PC-3 (cell line): ENCODE data around the gene UNC13C. TPM values are rescaled to one million over a fixed set of nuclear protein-coding genes. Genes with fewer than 3 reads are reported as not detected.

Source experiments
- ATAC-seq: fragments of 200-7000 bp; cut with Tn5 transposase; 2 replicates; pipeline ENCODE4 v1.9.1; 2020; ENCODE audit warnings: mild to moderate bottlenecking, moderate library complexity
- BruUV-seq: library from RNA; stranded (reverse); fragments of 400-500 nt; replicated peaks from 2 replicates; lab custom pipeline; 2021; lab: Mats Ljungman, UMichigan
- CTCF ChIA-PET: fragments of 300-600 bp; sonication (Branson Sonifier 250); formaldehyde crosslinking; loops from one replicate; lab custom pipeline; 2022; ENCODE audit warnings: antibody characterized with exemption; lab: Charles Lee
- POLR2A ChIA-PET: fragments of 300-600 bp; sonication (Branson Sonifier 250); formaldehyde crosslinking; loops from one replicate; lab custom pipeline; 2022; ENCODE audit warnings: antibody characterized with exemption; ENCODE audit not compliant: unreplicated experiment; lab: Charles Lee
- DNase-seq: peaks from one replicate; pipeline ENCODE4 v3.0.0-alpha.2; 2015
- H2AFZ ChIP-seq: fragments of 300-600 bp; sonication (generic); 2 replicates; pipeline ENCODE4 v1.6.0; 2016; ENCODE audit warnings: antibody characterized with exemption, low read length
- H3F3A ChIP-seq: fragments of 300-600 bp; sonication (generic); one replicate; pipeline ENCODE4 v1.6.0; 2017; ENCODE audit warnings: antibody characterized with exemption, low read length, control low read depth, mild to moderate bottlenecking; ENCODE audit not compliant: unreplicated experiment
- H3K27ac ChIP-seq: fragments of 300-600 bp; sonication (generic); 2 replicates; pipeline ENCODE4 v1.5.1; 2016; ENCODE audit warnings: mild to moderate bottlenecking, low read length
- H3K27me3 ChIP-seq: fragments of 300-600 bp; sonication (generic); 2 replicates; pipeline ENCODE4 v1.6.1; 2016; ENCODE audit warnings: low read length, mixed read lengths
- H3K36me3 ChIP-seq: fragments of 300-600 bp; sonication (generic); 2 replicates; pipeline ENCODE4 v1.6.1; 2016; ENCODE audit warnings: low read depth, mixed run types, low read length, mixed read lengths
- H3K4me1 ChIP-seq: fragments of 300-600 bp; sonication (generic); 2 replicates; pipeline ENCODE4 v1.5.1; 2016; ENCODE audit warnings: low read length; ENCODE audit not compliant: insufficient read depth
- H3K4me2 ChIP-seq: fragments of 300-600 bp; sonication (generic); 2 replicates; pipeline ENCODE4 v1.6.0; 2016; ENCODE audit warnings: low read length
- H3K4me3 ChIP-seq: fragments of 300-600 bp; sonication (generic); 2 replicates; pipeline ENCODE4 v1.5.1; 2016; ENCODE audit warnings: mild to moderate bottlenecking, low read length, mixed read lengths
- H3K79me2 ChIP-seq: fragments of 300-600 bp; sonication (generic); 2 replicates; pipeline ENCODE4 v1.6.1; 2017; ENCODE audit warnings: low read length, mixed read lengths
- H3K9ac ChIP-seq: fragments of 300-600 bp; sonication (generic); 2 replicates; pipeline ENCODE4 v1.6.0; 2016; ENCODE audit warnings: mild to moderate bottlenecking, low read length
- H3K9me2 ChIP-seq: fragments of 300-600 bp; sonication (generic); replicated peaks from 2 replicates; pipeline ENCODE4 v1.6.1; 2016; ENCODE audit warnings: mixed run types, low read length, mixed read lengths
- H3K9me3 ChIP-seq: fragments of 300-600 bp; sonication (generic); 2 replicates; pipeline ENCODE4 v1.6.1; 2016; ENCODE audit warnings: low read length, mixed read lengths
- H4K20me1 ChIP-seq: fragments of 300-600 bp; sonication (generic); 2 replicates; pipeline ENCODE4 v1.6.1; 2016; ENCODE audit warnings: low read length, mixed read lengths
- EZH2 ChIP-seq: fragments of 300-600 bp; sonication (generic); IDR thresholded peaks from one replicate; pipeline ENCODE4 v1.6.1; 2017; ENCODE audit warnings: antibody characterized with exemption, mild to moderate bottlenecking, low read length; ENCODE audit not compliant: unreplicated experiment
- EZH2phosphoT487 ChIP-seq: fragments of 300-600 bp; sonication (generic); IDR thresholded peaks from 2 replicates; pipeline ENCODE4 v1.6.1; 2018; ENCODE audit warnings: mild to moderate bottlenecking, antibody characterized with exemption, low read length, borderline replicate concordance
- intact Hi-C: fragments of 100-400 bp; cut with micrococcal nuclease; formaldehyde crosslinking; loops from 2 replicates; pipeline ENCODE4 v1.9.0; 2023
- total RNA-seq: library from RNA; depleted of rRNA; stranded (reverse); fragments of >200 nt; gene quantifications from 2 replicates; pipeline ENCODE4 v1.2.3, GENCODE V29; 2014
- TF ChIP-seq, protein P1 (sequence below): fragments of 300-600 bp; sonication (generic); conservative IDR thresholded peaks from 2 replicates; pipeline ENCODE4 v1.5.1; 2017; ENCODE audit warnings: antibody characterized with exemption, low read depth, mild to moderate bottlenecking, low read length

Gene UNC13C
- total RNA-seq, 1 experiment from 2014 or later, result not detected

DNA sequence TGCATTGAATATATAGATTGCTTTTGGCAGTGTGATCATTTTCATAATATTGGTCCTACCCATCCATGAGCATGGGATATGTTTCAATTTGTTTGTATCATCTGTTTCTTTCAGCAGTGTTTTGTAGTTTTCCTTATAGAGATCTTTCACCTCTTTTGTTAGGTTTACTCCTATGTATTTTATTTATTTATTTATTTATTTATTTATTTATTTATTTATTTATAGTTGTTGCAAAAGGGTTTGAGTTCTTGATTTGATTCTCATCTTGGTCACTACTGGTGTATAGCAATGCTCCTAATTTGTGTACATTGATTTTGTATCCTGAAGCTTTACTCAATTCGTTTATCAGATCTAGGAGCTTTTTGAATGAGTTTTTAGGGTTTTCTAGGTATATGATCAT is 478.2 kb downstream of the UNC13C start:
- TF ChIP-seq EZH2phosphoT487 (no peak), EZH2 (no peak)
- TF ChIP-seq, protein P1, sequence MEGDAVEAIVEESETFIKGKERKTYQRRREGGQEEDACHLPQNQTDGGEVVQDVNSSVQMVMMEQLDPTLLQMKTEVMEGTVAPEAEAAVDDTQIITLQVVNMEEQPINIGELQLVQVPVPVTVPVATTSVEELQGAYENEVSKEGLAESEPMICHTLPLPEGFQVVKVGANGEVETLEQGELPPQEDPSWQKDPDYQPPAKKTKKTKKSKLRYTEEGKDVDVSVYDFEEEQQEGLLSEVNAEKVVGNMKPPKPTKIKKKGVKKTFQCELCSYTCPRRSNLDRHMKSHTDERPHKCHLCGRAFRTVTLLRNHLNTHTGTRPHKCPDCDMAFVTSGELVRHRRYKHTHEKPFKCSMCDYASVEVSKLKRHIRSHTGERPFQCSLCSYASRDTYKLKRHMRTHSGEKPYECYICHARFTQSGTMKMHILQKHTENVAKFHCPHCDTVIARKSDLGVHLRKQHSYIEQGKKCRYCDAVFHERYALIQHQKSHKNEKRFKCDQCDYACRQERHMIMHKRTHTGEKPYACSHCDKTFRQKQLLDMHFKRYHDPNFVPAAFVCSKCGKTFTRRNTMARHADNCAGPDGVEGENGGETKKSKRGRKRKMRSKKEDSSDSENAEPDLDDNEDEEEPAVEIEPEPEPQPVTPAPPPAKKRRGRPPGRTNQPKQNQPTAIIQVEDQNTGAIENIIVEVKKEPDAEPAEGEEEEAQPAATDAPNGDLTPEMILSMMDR, result no peak
- CTCF ChIA-PET, result no interaction called here
- H2AFZ ChIP-seq, result no peak overlapping the region

DNA sequence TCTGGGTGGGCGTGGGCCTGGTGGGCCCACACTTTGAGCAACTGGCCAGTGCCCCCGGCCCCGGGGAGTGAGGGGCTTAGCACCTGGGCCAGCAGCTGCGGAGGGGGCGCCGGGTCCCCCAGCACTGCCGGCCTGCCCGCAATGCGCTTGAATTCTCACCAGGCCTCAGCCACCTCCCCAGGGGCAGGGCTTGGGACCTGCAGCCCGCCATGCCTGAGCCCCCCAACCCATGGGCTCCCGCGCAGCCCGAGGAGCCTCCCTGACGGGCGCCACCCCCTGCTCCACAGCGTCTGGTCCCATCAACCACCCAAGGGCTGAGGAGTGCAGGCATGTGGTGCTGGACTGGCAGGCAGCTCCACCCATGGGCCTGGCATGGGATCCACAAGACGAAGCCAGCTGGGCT is 484.3 kb downstream of the UNC13C start:
- Histone ChIP-seq H3K9me2 (no peaks in the 10 kb centered on the region), H3K9ac (no peak overlapping the region), H3K4me1 (no peaks in the 10 kb centered on the region), H3F3A (no peaks in the 10 kb centered on the region), H4K20me1 (no peaks in the 10 kb centered on the region), H3K4me2 (no peak overlapping the region), H2AFZ (no peak overlapping the region), H3K27ac (no peak overlapping the region), H3K27me3 (no peaks in the 10 kb centered on the region), H3K36me3 (no peaks in the 10 kb centered on the region), H3K9me3 (no peaks in the 10 kb centered on the region), H3K79me2 (no peaks in the 10 kb centered on the region), H3K4me3 (no peak overlapping the region)
- TF ChIP-seq EZH2 (no peak), EZH2phosphoT487 (no peak)
- TF ChIP-seq, protein P1, result no peak
- no TSS peak for BruUV-seq
- ChIA-PET POLR2A (no interaction called here), CTCF (no interaction called here)
- no peak for DNase-seq
- intact Hi-C loops, result no loop called here
- ATAC-seq, result no peak

More for the DNA sequence above, 478.2 kb downstream of the UNC13C start:
- no peaks in the 10 kb centered on the region for H3K9me2 ChIP-seq
- no peaks in the 10 kb centered on the region for H3K4me1 ChIP-seq
- no peak overlapping the region for H3K4me3 ChIP-seq
- no peaks in the 10 kb centered on the region for H3K27me3 ChIP-seq
- H3K79me2 ChIP-seq, result no peaks in the 10 kb centered on the region
- H3F3A ChIP-seq, result no peaks in the 10 kb centered on the region
- H3K4me2 ChIP-seq, result no peak overlapping the region
- no peak for ATAC-seq
- H3K9ac ChIP-seq, result no peak overlapping the region
- H3K9me3 ChIP-seq, result no peaks in the 10 kb centered on the region
- H3K27ac ChIP-seq, result no peak overlapping the region
- POLR2A ChIA-PET, result no interaction called here
- no peak for DNase-seq
- intact Hi-C loops, result no loop called here
- BruUV-seq, result no TSS peak
- H3K36me3 ChIP-seq, result no peaks in the 10 kb centered on the region
- no peaks in the 10 kb centered on the region for H4K20me1 ChIP-seq

DNA sequence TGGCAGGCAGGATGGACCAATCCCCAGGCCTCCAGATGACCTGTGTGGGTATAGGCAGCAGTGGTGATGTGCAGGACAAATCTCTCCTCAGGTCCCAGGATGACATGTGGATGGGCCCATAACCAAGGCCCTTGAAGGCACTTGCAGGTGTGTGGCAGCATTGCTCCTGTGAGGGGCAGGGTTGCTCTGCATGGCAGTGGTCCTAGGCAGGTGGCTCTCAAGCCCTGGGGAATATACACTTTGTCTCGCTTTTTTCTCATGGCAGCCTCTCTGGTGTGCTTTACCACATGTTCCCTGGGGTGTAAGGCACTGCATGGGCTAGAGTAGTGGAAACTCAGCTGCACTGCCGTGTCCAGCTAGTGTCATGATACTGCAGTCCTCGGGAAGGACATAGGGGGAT is 503.6 kb downstream of the UNC13C start:
- Histone ChIP-seq H3K9me3 (no peaks in the 10 kb centered on the region), H3K4me1 (no peaks in the 10 kb centered on the region), H3K36me3 (no peaks in the 10 kb centered on the region), H2AFZ (no peak overlapping the region), H3K4me3 (no peak overlapping the region), H3K27ac (no peak overlapping the region), H4K20me1 (no peaks in the 10 kb centered on the region), H3K4me2 (no peak overlapping the region), H3K79me2 (no peaks in the 10 kb centered on the region), H3K27me3 (no peaks in the 10 kb centered on the region), H3K9me2 (no peaks in the 10 kb centered on the region), H3K9ac (no peak overlapping the region), H3F3A (no peaks in the 10 kb centered on the region)
- CTCF ChIA-PET, result no interaction called here
- TF ChIP-seq EZH2phosphoT487 (no peak), EZH2 (no peak)
- TF ChIP-seq, protein P1, result no peak
- no TSS peak for BruUV-seq
- no peak for ATAC-seq
- intact Hi-C loops, result no loop called here
- POLR2A ChIA-PET, result no interaction called here
- no peak for DNase-seq
